HepG2 (cell line): ENCODE results near the gene ZFP36L2. TPM values are rescaled to one million over a fixed set of nuclear protein-coding genes. Genes with fewer than 3 reads are reported as not detected.

Experiments used
- NRL ChIP-seq: sonication (generic); formaldehyde crosslinking; IDR thresholded peaks from 2 replicates; pipeline ENCODE4 v1.5.0; 2020; ENCODE audit warnings: missing genetic modification reagents, mild to moderate bottlenecking, moderate library complexity, borderline replicate concordance
- ZIK1 ChIP-seq: sonication (generic); formaldehyde crosslinking; IDR thresholded peaks from 2 replicates; pipeline ENCODE4 v1.5.0; 2020; ENCODE audit warnings: mild to moderate bottlenecking, low read depth, missing genetic modification reagents, borderline replicate concordance
- ZNF224 ChIP-seq: sonication (generic); formaldehyde crosslinking; IDR thresholded peaks from 2 replicates; pipeline ENCODE4 v1.5.0; 2020; ENCODE audit warnings: mild to moderate bottlenecking, missing genetic modification reagents
- ZNF33B ChIP-seq: sonication (generic); formaldehyde crosslinking; IDR thresholded peaks from 2 replicates; pipeline ENCODE4 v1.5.1; 2020; ENCODE audit warnings: mild to moderate bottlenecking, missing genetic modification reagents
- ZNF569 ChIP-seq: sonication (generic); formaldehyde crosslinking; IDR thresholded peaks from 2 replicates; pipeline ENCODE4 v1.5.0; 2020; ENCODE audit warnings: mild to moderate bottlenecking, missing genetic modification reagents, moderate library complexity, borderline replicate concordance
- ZNF570 ChIP-seq: sonication (generic); formaldehyde crosslinking; IDR thresholded peaks from 2 replicates; pipeline ENCODE4 v1.4.0; 2020; ENCODE audit warnings: mild to moderate bottlenecking, missing genetic modification reagents, borderline replicate concordance
- ZNF629 ChIP-seq: sonication (generic); formaldehyde crosslinking; conservative IDR thresholded peaks from 2 replicates; pipeline ENCODE4 v1.5.0; 2020; ENCODE audit warnings: missing genetic modification reagents
- polyA plus RNA-seq, 8 experiments: library from polyadenylated mRNA; depleted of rRNA in 3 of 8; stranded (reverse) in 7 of 8; unstranded in 1 of 8; fragments of >200 nt; fragmentation: Illumina TruSeq in 4 of 8; extraction: Trizol in 4 of 8; gene quantifications; 2 replicates each; pipeline versions ENCODE4 v1.2.1 to v1.2.3, GENCODE V29; 2011 to 2016; ENCODE audit warnings: low read depth in 4 of 8, missing spikeins in 1 of 8, mixed read lengths in 1 of 8; ENCODE audit not compliant: insufficient read depth in 1 of 8
- total RNA-seq, 5 experiments: library from RNA; depleted of rRNA; stranded (reverse); fragments of >200 nt; fragmentation: Illumina TruSeq; extraction: Trizol; gene quantifications; 2 replicates each; pipeline ENCODE4 v1.2.3, GENCODE V29; 2016; ENCODE audit warnings: low read depth in 1 of 5
- TF ChIP-seq, protein P1 (sequence below): IDR thresholded peaks from 2 replicates; pipeline ENCODE4 v1.6.1; 2016
- TF ChIP-seq, protein P2 (sequence below): sonication (generic); formaldehyde crosslinking; IDR thresholded peaks from 2 replicates; pipeline ENCODE4 v1.4.0; 2020; ENCODE audit warnings: mild to moderate bottlenecking, missing genetic modification reagents
- TF ChIP-seq, protein P3 (sequence below): sonication (generic); formaldehyde crosslinking; IDR thresholded peaks from 2 replicates; pipeline ENCODE4 v1.5.0; 2020; ENCODE audit warnings: mild to moderate bottlenecking, missing genetic modification reagents
- TF ChIP-seq, protein P4 (sequence below): sonication (generic); formaldehyde crosslinking; IDR thresholded peaks from 2 replicates; pipeline ENCODE4 v1.5.1; 2020; ENCODE audit warnings: mild to moderate bottlenecking, missing genetic modification reagents, moderate library complexity
- TF ChIP-seq, protein P5 (sequence below): sonication (generic); formaldehyde crosslinking; IDR thresholded peaks from 2 replicates; pipeline ENCODE4 v1.4.0; 2020; ENCODE audit warnings: mild to moderate bottlenecking, missing genetic modification reagents

Gene ZFP36L2
- total and polyA plus RNA-seq, 2 of the 13 experiments (the other 11 are each of a cell fraction or from before 2014, with no cell fraction given) = 11.2 to 21.8 TPM

DNA sequence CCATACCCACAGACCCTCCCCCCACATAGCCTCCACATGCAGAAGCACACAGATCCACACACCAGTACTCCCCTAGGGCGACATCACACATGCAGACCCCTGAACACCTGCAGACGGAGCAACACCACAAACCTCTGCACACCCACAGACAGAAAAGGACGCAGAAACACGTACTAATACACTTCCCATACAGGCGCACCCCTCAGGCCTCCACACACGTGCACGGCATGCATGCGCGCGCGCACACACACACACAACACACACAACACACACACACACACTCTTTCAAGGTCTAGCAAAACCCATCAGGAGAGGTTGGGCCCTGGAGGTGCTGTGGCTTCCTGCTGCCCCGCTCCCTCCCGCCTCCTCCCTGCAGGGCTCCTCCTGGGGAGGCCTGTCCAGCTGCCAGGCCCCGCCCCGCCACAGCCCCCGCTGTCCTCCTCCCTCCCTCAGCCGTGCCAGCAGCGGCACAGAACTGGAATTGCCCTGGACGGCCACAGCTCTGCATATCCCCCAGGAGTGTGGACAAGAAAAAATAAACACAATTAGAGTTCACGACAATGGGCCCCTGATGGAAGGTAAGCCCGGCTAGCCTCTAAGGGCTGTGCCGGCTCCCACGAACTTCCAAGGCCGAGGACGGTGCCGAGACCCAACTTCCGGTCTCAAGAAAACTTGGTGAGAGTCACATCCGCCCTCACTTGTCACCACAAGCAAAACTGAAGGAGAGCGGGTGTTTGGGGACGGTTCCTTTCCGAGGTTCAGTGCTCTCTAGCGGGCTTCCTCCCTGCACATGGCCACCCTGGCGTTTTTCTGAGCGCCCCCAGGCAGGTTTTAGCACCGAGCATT lies 6.8 kb downstream of the ZFP36L2 start (continued):
- TF ChIP-seq, protein P1, sequence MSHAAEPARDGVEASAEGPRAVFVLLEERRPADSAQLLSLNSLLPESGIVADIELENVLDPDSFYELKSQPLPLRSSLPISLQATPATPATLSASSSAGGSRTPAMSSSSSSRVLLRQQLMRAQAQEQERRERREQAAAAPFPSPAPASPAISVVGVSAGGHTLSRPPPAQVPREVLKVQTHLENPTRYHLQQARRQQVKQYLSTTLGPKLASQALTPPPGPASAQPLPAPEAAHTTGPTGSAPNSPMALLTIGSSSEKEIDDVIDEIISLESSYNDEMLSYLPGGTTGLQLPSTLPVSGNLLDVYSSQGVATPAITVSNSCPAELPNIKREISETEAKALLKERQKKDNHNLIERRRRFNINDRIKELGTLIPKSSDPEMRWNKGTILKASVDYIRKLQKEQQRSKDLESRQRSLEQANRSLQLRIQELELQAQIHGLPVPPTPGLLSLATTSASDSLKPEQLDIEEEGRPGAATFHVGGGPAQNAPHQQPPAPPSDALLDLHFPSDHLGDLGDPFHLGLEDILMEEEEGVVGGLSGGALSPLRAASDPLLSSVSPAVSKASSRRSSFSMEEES = peak; percentile 18; the same call in 1 of the 2 replicates
- TF ChIP-seq, protein P2, sequence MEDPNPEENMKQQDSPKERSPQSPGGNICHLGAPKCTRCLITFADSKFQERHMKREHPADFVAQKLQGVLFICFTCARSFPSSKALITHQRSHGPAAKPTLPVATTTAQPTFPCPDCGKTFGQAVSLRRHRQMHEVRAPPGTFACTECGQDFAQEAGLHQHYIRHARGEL (CRISPR knock-in tag) = no peak; the same call in 1 of the 2 replicates
- TF ChIP-seq ZIK1 (CRISPR knock-in tag) = no peak
- TF ChIP-seq ZNF569 (CRISPR knock-in tag) = no peak
- TF ChIP-seq, protein P3, sequence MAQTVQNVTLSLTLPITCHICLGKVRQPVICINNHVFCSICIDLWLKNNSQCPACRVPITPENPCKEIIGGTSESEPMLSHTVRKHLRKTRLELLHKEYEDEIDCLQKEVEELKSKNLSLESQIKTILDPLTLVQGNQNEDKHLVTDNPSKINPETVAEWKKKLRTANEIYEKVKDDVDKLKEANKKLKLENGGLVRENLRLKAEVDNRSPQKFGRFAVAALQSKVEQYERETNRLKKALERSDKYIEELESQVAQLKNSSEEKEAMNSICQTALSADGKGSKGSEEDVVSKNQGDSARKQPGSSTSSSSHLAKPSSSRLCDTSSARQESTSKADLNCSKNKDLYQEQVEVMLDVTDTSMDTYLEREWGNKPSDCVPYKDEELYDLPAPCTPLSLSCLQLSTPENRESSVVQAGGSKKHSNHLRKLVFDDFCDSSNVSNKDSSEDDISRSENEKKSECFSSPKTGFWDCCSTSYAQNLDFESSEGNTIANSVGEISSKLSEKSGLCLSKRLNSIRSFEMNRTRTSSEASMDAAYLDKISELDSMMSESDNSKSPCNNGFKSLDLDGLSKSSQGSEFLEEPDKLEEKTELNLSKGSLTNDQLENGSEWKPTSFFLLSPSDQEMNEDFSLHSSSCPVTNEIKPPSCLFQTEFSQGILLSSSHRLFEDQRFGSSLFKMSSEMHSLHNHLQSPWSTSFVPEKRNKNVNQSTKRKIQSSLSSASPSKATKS = no peak
- TF ChIP-seq, protein P4, sequence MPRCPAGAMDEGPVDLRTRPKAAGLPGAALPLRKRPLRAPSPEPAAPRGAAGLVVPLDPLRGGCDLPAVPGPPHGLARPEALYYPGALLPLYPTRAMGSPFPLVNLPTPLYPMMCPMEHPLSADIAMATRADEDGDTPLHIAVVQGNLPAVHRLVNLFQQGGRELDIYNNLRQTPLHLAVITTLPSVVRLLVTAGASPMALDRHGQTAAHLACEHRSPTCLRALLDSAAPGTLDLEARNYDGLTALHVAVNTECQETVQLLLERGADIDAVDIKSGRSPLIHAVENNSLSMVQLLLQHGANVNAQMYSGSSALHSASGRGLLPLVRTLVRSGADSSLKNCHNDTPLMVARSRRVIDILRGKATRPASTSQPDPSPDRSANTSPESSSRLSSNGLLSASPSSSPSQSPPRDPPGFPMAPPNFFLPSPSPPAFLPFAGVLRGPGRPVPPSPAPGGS (CRISPR knock-in tag) = peak; percentile 94
- TF ChIP-seq, protein P5, sequence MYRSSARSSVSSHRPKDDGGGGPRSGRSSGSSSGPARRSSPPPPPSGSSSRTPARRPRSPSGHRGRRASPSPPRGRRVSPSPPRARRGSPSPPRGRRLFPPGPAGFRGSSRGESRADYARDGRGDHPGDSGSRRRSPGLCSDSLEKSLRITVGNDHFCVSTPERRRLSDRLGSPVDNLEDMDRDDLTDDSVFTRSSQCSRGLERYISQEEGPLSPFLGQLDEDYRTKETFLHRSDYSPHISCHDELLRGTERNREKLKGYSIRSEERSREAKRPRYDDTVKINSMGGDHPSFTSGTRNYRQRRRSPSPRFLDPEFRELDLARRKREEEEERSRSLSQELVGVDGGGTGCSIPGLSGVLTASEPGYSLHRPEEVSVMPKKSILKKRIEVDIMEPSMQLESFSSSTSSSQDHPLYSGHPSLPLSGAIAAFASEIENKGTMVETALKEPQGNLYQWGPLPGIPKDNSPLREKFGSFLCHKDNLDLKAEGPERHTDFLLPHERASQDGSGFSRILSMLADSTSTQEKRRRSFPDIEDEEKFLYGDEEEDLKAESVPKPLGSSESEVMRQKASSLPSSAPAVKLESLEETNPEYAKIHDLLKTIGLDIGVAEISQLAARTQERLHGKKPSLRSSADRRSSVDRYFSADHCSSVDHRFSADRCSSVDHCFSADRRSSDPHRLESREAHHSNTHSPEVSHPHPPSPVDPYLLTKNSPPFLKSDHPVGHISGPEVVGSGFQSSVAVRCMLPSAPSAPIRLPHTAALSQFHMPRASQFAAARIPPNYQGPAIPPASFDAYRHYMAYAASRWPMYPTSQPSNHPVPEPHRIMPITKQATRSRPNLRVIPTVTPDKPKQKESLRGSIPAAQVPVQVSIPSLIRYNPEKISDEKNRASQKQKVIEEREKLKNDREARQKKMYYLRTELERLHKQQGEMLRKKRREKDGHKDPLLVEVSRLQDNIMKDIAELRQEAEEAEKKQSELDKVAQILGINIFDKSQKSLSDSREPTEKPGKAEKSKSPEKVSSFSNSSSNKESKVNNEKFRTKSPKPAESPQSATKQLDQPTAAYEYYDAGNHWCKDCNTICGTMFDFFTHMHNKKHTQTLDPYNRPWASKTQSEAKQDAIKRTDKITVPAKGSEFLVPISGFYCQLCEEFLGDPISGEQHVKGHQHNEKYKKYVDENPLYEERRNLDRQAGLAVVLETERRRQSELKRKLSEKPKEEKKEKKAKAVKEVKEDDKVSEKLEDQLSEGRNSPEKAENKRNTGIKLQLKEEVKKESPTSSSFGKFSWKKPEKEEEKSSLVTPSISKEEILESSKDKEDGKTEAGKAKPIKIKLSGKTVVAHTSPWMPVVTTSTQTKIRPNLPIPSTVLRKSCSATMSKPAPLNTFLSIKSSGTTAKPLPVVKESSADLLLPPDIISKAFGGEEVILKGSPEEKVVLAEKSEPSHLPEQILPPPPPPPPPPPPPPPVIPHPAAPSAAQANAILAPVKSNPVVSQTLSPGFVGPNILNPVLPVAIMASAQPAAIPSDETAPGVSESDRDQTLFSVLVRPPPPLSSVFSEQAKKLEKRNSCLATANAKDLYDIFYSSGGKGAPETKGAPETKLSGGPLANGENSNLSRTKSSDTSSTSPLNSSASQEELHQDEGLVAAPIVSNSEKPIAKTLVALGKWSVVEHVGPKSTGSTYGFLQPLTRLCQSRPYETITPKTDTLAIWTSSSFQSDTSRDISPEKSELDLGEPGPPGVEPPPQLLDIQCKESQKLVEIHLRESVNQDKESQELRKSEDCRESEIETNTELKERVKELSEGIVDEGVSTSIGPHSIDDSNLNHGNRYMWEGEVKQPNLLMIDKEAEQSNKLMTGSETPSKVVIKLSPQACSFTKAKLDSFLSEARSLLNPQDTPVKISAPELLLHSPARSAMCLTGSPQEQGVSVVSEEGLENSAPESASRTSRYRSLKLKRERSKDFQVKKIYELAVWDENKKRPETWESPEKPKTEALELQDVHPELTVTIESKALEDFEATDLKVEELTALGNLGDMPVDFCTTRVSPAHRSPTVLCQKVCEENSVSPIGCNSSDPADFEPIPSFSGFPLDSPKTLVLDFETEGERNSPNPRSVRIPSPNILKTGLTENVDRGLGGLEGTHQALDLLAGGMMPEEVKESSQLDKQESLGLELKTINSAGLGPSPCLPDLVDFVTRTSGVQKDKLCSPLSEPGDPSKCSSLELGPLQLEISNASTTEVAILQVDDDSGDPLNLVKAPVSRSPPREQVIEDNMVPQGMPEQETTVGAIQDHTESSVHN (CRISPR knock-in tag) = 0 out of 2 replicates have a peak, but pooled peaks have one; percentile 16
- TF ChIP-seq ZNF33B (CRISPR knock-in tag) = peak; percentile 94
- 0 out of 2 replicates have a peak, but pooled peaks have one; percentile 2 for TF ChIP-seq ZNF224 (CRISPR knock-in tag)
- TF ChIP-seq ZNF629 (CRISPR knock-in tag) = 0 out of 2 replicates have a peak, but pooled peaks have one; percentile 29
- peak; percentile 68; the same call in 1 of the 2 replicates for TF ChIP-seq NRL (CRISPR knock-in tag)
- TF ChIP-seq ZNF570 (CRISPR knock-in tag) = no peak
